Thymus (tissue), 11 donors: ENCODE measurements around the gene MATN4. TPM values are rescaled to one million over a fixed set of nuclear protein-coding genes. Genes with fewer than 3 reads are reported as not detected.

Experiments
- DNase-seq, 9 donors: peaks; one replicate each; pipeline ENCODE4 v3.0.0-alpha.2; 2013; ENCODE audit warnings: low spot score in 9 of 9, low read depth in 6 of 9, missing footprints in 1 of 9
- H3K27ac ChIP-seq, 2 donors: one replicate each; pipeline ENCODE4 v1.5.1; 2013; ENCODE audit warnings: control low read depth in 1 of 2, low read depth in 1 of 2, low read length in 1 of 2, mild to moderate bottlenecking in 1 of 2, moderate library complexity in 1 of 2
- H3K27me3 ChIP-seq, 2 donors: one replicate each; pipeline ENCODE4 v1.5.1; 2013; ENCODE audit warnings: low read length in 1 of 2; ENCODE audit not compliant: control insufficient read depth in 2 of 2, insufficient read depth in 1 of 2
- H3K36me3 ChIP-seq, 2 donors: one replicate each; pipeline ENCODE4 v1.5.1; 2013; ENCODE audit warnings: low read length in 1 of 2, mild to moderate bottlenecking in 1 of 2, moderate library complexity in 1 of 2; ENCODE audit not compliant: control insufficient read depth in 2 of 2, insufficient read depth in 2 of 2
- H3K4me1 ChIP-seq, 2 donors: one replicate each; pipeline ENCODE4 v1.5.1; 2013; ENCODE audit warnings: low read length in 2 of 2; ENCODE audit not compliant: control insufficient read depth in 2 of 2, insufficient read depth in 2 of 2
- H3K4me3 ChIP-seq, 2 donors: one replicate each; pipeline ENCODE4 v1.5.1; 2013; ENCODE audit warnings: low read length in 2 of 2, control low read depth in 1 of 2, mild to moderate bottlenecking in 1 of 2
- H3K9me3 ChIP-seq, 2 donors: one replicate each; pipeline ENCODE4 v1.5.1; 2013; ENCODE audit warnings: low read length in 1 of 2, mild to moderate bottlenecking in 1 of 2; ENCODE audit not compliant: control insufficient read depth in 2 of 2, insufficient read depth in 1 of 2
- WGBS: extraction: QIAGEN DNeasy Blood & Tissue Kit; methylation state at CpG from one replicate; pipeline ENCODE4 v1.1.7; 2013; 5-methylcytosine and 5-hydroxymethylcytosine counted together
- polyA plus RNA-seq: library from polyadenylated mRNA; stranded (reverse); fragments of 200-250 nt; gene quantifications from one replicate; pipeline ENCODE4 v1.2.3, GENCODE V29; 2013
- total RNA-seq: library from RNA; stranded (reverse); fragments of 120-200 nt; gene quantifications from one replicate; pipeline ENCODE4 v1.2.4, GENCODE V29; 2013
- donor health status: healthy.

The MATN4 gene
- total and polyA plus RNA-seq, 2 donors = 0.14 TPM

DNA sequence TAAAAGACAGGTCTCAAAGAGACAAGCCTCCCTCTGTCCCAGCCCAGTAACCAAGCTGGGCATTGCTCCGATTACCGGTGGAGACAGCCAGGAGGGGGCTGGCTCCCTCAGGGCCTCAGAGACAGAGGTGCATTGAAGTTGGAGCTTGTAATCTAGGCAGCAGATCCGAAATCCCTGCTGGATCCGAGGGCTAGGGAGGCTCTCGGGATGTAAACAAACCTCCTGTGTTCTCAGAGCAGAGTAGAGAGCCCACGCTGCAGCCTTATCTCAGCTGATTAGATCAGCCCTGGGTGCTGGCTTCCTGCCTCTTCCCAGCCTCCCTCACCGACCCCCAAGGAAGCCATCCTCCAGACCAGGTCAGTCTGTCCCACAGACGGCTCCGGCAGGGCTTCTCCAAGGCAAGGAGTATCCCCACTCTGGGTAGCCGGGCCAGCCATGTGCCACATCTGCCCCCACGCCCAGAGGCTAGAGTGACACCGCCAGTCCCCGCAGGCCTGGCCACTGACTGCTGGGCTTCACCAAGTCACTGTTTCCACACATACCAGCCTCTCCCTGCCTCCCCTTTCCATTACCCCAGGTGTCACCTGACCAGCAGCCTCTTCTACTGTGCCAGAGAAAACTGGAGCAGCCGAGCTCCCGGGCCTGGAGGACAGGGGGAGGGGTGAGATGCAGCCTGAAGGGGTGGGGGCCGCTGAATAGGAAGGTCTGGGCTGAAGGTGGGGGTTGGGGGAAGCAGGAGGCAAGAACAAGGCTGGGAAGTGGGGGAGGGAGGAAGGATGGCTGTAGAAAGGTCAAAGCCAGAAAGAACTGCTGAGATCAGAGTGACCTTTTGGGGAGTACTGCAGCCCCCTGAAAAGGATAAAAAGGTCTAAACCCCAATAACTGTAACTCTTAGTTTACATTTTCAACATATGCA is 34.1 kb upstream of the MATN4 start:
- 85% methylated on average over 16 of the region's 16 CpGs for WGBS
- Histone ChIP-seq H3K4me3 (no peak overlapping the region), H3K9me3 (no peaks in the 10 kb centered on the region), H3K27me3 (peaks cover 3 to 22% of the 10 kb centered on the region in 2 donors), H3K4me1 (peaks cover 0 to 6% of the 10 kb centered on the region in 2 donors), H3K27ac (peak overlapping the region in 1 of 2 donors; percentile 32), H3K36me3 (no peaks in the 10 kb centered on the region)
- DNase-seq = no peak

DNA sequence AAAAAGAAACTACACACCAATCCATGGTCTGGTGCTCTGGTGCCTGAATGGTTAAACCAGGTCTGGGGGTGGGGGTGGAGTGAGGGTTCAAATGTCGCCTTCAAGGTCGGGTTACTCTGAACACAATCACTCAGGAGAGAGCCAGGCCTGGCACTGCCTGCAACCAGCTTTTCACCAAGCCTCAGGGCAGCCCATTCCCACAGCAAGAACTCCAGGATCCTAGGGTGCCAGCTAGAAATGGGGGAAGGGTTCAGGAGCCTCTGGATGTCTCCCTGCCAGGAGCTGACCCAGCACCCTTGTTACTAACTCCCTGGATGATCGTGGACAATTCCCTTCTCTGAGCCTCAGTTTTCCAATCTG is 33.5 kb upstream of the MATN4 start:
- no peaks in the 10 kb centered on the region for H3K9me3 ChIP-seq
- H3K27me3 ChIP-seq = peaks cover 3 to 16% of the 10 kb centered on the region in 2 donors
- H3K4me3 ChIP-seq = no peak overlapping the region
- no peak for DNase-seq
- 88% methylated on average over 3 of the region's 3 CpGs for WGBS
- peaks cover 0 to 6% of the 10 kb centered on the region in 2 donors for H3K4me1 ChIP-seq
- no peak overlapping the region for H3K27ac ChIP-seq
- no peaks in the 10 kb centered on the region for H3K36me3 ChIP-seq

DNA sequence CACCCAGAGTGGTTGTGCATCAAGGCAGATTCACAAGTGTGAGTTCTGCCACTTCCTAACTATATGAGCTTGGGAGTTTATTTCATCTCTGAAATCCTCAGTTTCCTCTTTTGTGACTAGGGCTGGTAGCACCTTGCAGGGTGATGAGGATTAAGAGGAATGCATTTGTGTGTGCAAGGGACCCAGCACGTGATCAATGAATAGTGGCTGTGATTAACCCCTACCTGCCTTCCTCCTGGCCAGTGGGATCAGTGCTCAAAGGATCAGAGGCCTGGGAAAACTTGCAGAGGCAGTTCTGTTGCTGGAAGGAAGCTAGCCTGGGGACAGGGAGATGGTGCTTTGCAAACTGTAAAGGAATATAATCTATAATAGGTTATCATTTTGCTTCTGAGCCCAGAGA is 32.9 kb upstream of the MATN4 start:
- Histone ChIP-seq H3K36me3 (no peaks in the 10 kb centered on the region), H3K9me3 (no peaks in the 10 kb centered on the region), H3K4me1 (peaks cover 0 to 2% of the 10 kb centered on the region in 2 donors), H3K27me3 (peaks cover 1 to 10% of the 10 kb centered on the region in 2 donors), H3K27ac (no peak overlapping the region), H3K4me3 (no peak overlapping the region)
- WGBS = 89% methylated on average over 1 of the region's 1 CpG
- no peak for DNase-seq

DNA sequence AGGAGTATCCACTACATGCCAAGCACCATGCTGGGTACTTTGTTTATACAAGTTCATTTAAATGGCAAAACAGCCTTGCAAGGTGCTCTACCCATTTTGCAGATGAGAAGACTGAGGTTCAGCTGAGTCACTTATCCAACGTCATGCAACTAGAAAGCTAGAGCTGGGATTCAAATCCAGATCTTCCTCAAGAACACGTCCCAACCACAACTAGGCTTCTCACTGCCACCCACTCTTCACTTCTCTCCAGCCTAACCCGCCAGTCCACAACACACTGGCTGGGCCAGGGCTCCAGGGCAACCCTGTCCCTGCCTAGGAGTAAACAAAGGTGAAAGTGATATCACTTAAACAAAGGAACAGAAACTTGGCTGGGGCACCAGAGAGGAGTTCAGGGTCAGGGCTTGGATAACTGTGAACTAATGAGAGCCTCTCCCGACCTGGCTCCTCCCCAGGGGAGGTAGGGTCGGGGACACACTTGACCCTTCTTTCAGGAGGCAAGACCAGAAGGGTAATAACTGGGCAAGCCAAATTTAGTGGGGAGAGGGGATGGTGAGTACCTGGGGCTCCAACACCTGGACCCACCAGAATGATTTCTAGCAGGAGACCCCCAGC is 32.2 kb upstream of the MATN4 start:
- WGBS = 92% methylated on average over 5 of the region's 5 CpGs
- H3K9me3 ChIP-seq = no peaks in the 10 kb centered on the region
- no peak overlapping the region for H3K27ac ChIP-seq
- no peak for DNase-seq
- H3K27me3 ChIP-seq = peaks cover 0 to 5% of the 10 kb centered on the region in 2 donors
- H3K4me1 ChIP-seq = no peaks in the 10 kb centered on the region
- H3K36me3 ChIP-seq = no peaks in the 10 kb centered on the region
- H3K4me3 ChIP-seq = no peak overlapping the region

DNA sequence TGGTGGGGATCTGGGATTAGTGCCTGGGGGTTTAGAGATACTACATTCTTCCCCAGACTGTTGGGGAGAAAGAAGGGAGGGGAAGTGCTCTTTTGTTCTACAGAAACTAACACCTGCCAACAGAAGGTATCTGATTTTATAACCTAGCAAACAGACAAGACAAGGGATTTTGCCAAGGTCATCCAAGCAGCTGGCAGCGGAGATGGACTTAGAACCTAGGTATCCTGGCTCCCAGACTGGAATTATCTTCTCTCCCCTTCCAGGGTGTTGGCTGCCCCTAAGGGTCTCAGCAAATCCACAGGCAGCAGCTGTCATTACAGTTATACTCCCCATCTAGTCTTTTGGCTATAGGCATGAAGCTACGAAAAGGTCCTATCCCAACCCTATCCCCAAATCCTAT is 31.7 kb upstream of the MATN4 start:
- Histone ChIP-seq H3K27me3 (peaks cover 0 to 5% of the 10 kb centered on the region in 2 donors), H3K4me1 (no peaks in the 10 kb centered on the region), H3K9me3 (no peaks in the 10 kb centered on the region), H3K27ac (no peak overlapping the region), H3K36me3 (no peaks in the 10 kb centered on the region), H3K4me3 (no peak overlapping the region)
- DNase-seq = no peak
- 95% methylated on average over 2 of the region's 2 CpGs for WGBS

DNA sequence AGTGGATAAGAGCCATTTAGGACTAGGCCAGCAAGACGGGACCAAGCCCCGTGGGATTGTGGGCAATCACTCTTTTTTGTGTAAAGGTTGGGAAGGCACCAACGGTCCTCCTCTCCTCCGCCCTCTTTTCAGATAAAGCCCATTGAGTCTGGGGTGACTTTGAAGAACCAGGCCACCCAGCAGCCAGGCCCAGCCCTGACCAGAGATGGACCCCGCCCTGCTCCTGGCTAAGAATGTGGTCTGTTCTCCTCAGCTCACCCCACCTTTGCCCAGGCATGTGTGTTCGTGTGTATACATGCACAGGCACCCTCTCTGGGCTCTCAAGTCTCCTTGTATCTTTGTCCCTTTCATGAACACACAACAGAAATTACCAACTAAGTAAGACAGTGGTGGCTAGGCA is 31.0 kb upstream of the MATN4 start:
- Histone ChIP-seq H3K4me1 (no peaks in the 10 kb centered on the region), H3K4me3 (no peak overlapping the region), H3K9me3 (no peaks in the 10 kb centered on the region), H3K27ac (no peak overlapping the region), H3K36me3 (no peaks in the 10 kb centered on the region), H3K27me3 (peaks cover 0 to 5% of the 10 kb centered on the region in 2 donors)
- WGBS = 91% methylated on average over 6 of the region's 6 CpGs
- no peak for DNase-seq

DNA sequence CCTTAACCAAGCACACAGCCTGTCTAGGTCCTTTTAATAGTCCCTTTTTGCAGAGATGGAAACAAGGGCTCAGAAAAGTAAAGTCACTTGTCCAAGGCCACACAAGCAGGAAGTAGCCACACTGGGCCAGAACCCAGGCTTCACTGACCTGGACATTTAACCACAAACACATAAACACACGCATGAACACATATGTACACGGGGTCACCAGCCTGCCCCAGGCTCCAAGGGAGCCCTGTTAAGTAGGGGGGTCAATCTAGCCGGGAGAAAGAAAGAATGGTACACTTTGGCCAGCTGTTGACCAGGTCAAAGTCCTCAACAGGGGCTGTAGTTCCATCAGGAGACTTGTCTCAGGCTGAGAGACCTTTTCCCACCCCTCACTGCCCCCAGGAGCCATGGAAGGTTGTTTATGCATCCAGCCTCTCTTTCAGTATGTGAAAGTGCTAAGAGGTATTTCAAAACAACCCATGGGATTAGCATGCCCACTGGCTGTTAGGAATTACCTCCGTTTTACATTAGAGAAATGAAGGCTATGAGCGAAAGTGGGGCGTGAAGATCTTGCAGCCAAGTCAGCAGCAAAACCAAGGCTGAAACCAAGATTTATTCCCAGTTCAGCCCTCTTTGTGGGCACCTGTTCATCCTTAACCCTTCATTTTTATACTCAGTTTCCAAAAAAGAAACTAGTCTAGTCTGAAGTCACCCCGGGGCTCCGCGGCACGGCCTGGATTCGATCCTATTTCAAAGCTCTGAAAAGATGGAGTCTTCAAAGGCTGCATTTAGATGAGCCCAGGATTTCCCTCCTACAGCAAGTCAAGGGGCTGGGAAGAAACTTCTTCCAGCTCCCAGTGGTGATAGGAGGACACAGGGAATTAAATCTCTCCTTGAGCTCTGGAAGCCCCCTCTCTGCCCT is 30.3 kb upstream of the MATN4 start:
- DNase-seq = no peak
- Histone ChIP-seq H3K27me3 (peaks cover 0 to 5% of the 10 kb centered on the region in 2 donors), H3K36me3 (no peaks in the 10 kb centered on the region), H3K27ac (no peak overlapping the region), H3K4me1 (no peaks in the 10 kb centered on the region), H3K4me3 (no peak overlapping the region), H3K9me3 (no peaks in the 10 kb centered on the region)
- 97% methylated on average over 11 of the region's 11 CpGs for WGBS

DNA sequence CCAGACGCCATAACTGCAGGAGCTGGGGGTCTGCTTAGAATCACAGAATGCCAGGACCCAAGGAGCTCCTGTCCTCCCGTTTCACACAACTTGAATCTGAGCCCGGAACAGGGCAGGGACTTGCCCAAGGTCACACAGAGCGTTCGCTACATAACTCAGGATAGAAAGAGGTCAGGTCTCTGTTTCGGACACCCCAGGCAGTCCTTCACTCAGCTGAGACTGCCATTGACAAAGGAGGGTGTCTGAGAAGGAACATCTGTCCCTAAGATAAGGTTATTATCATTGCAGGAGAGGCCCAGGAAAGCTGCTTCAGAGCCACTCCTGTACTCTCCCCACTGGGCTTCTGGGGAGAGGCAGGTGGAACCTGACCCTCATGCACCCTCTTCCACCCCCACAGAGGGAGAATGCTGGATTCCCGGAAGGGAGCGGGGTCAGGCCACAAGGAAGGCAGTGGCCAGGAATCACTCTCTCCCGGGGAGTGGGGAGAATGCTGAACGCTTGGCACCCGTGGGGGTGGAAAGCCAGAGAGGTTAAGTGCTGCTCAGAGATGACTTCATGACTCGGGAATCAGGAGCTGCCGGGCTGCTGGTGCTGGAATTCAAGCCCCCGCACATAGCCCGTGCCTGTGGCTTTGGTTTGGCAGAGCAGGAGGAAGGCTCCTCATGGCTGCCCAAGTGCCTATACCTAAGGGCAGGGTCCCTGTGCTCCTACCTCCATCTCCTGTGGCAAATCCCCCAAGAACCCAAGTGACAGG is 29.4 kb upstream of the MATN4 start:
- no peaks in the 10 kb centered on the region for H3K36me3 ChIP-seq
- 94% methylated on average over 15 of the region's 15 CpGs for WGBS
- H3K27ac ChIP-seq = no peak overlapping the region
- no peak for DNase-seq
- peaks cover 0 to 5% of the 10 kb centered on the region in 2 donors for H3K27me3 ChIP-seq
- no peak overlapping the region for H3K4me3 ChIP-seq
- no peaks in the 10 kb centered on the region for H3K9me3 ChIP-seq
- no peaks in the 10 kb centered on the region for H3K4me1 ChIP-seq
